Astrocyte of the spinal cord (primary cell): ENCODE results near the gene SCN4B.

Source experiments
- DNase-seq: peaks from one replicate; pipeline ENCODE4 v3.0.0; 2011; ENCODE audit warnings: low read depth, low spot score
- H3K4me3 ChIP-seq: 2 replicates; pipeline ENCODE4 v1.5.1; 2011; ENCODE audit warnings: low read depth, mild to moderate bottlenecking, low read length, moderate library complexity
- in situ Hi-C: cut with HindIII; loops from 2 replicates; pipeline ENCODE4 v1.10.0; 2017; ENCODE audit warnings: low sequenced_read_pairs
- TF ChIP-seq, protein P1 (sequence below): IDR thresholded peaks from 2 replicates; pipeline ENCODE4 v1.5.1; 2012; ENCODE audit warnings: low read depth, mild to moderate bottlenecking, low read length, inconsistent platforms

Gene SCN4B

GRCh38 chr11:118138839-118139420, 13.7 kb downstream of the SCN4B start:
- no peak for DNase-seq
- TF ChIP-seq, protein P1, sequence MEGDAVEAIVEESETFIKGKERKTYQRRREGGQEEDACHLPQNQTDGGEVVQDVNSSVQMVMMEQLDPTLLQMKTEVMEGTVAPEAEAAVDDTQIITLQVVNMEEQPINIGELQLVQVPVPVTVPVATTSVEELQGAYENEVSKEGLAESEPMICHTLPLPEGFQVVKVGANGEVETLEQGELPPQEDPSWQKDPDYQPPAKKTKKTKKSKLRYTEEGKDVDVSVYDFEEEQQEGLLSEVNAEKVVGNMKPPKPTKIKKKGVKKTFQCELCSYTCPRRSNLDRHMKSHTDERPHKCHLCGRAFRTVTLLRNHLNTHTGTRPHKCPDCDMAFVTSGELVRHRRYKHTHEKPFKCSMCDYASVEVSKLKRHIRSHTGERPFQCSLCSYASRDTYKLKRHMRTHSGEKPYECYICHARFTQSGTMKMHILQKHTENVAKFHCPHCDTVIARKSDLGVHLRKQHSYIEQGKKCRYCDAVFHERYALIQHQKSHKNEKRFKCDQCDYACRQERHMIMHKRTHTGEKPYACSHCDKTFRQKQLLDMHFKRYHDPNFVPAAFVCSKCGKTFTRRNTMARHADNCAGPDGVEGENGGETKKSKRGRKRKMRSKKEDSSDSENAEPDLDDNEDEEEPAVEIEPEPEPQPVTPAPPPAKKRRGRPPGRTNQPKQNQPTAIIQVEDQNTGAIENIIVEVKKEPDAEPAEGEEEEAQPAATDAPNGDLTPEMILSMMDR, result no peak
- H3K4me3 ChIP-seq, result no peak overlapping the region
- in situ Hi-C loops, result no loop called here

DNA sequence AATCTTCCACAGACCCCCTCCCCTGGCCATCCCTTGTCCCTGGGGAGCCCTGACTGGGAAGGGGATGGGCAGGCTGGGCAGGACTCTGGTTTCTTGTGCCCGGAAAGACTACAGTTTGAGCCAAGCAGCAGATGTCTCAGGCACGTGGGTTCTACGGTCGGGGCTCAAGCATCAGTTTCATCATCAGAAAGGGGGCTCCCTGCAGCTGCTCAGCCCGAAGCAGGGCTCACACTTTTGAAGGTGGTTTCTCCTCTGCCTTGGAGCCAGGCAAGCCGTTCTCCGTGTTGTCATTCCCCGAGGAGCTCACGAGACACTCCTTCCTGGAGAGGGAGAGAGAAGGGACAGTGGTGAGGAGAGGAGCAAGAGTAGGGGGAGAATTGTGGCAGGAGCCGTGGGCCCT, 15.8 kb downstream of the SCN4B start:
- no peak overlapping the region for H3K4me3 ChIP-seq
- no peak for DNase-seq
- in situ Hi-C loops, result no loop called here
- TF ChIP-seq, protein P1, result no peak

GRCh38 chr11:118136341-118136740, 16.3 kb downstream of the SCN4B start:
- no peak for DNase-seq
- H3K4me3 ChIP-seq, result no peak overlapping the region
- TF ChIP-seq, protein P1, result no peak
- in situ Hi-C loops, result no loop called here

DNA sequence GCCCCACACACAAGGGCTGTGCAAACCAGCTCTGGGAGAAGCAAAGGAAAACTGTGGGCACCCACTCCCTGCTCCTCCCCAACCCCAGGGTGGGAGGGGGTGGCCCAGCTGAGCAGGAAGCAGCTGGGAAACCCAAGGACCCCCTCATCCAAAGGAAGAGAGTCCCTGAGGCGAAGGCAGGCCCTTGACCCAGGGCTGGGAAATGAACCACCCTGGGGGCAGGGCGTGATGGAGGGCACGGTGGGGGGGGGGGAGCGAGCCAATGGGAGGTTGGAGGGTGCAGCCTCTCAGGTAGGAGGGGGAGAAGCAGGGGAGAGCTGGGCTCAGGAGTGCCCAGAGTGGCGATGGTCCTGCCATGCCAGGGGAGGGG, 16.8 kb downstream of the SCN4B start:
- TF ChIP-seq, protein P1, result no peak
- H3K4me3 ChIP-seq, result no peak overlapping the region
- no peak for DNase-seq
- in situ Hi-C loops, result no loop called here

DNA sequence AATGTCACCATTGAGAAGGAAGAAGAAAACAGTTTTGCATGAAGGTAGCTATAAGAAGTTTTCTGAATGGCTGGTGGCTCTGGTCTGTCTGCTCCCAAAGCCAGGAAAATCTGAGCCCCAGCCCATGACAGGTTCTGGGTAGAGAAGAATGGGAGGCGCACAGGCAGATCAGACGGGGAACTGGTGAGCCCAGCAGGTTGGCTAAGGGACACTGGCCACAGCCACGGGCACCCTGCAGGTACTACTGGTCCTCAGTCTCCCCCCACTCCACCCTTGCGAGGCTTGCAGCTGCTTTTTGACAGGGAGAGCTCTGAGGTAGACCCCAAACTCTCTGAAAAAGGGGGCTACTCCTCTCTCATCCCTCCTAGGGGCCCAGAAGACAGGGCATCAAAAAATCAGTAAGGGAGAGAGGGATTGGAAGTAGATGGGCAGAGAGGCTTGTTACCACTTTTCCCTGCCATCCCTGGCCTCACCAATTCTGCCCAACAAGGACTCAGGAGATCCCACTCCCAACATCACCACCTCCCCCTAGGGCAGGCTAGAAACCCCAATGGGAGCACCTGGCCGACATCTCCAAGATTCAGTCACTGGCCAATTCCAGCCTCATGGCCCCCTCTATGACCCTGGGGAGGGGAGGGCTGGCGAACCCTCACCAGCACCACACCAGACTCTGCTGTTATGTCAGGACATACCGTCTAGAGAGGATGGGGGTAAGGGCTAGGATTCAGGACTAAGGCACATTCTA, 17.4 kb downstream of the SCN4B start:
- DNase-seq, result no peak
- TF ChIP-seq, protein P1, result no peak
- no peak overlapping the region for H3K4me3 ChIP-seq
- in situ Hi-C loops, result no loop called here

- TF ChIP-seq, protein P1, result no peak
- in situ Hi-C loops, result no loop called here
- DNase-seq, result no peak
- H3K4me3 ChIP-seq, result no peak overlapping the region
These were observed 18.8 kb downstream of the SCN4B start for GRCh38 chr11:118133816-118134215.
